ENCODE measurements around the gene ERICH4.
A peak's percentile ranks its signal among the peaks of the same experiment; 100 is the strongest.
"Not testable (repeated sequence)": the region's sequence is repeated elsewhere in the genome, so short reads cannot be mapped to it uniquely, and the experiment has no call there.

Gene ERICH4

DNA sequence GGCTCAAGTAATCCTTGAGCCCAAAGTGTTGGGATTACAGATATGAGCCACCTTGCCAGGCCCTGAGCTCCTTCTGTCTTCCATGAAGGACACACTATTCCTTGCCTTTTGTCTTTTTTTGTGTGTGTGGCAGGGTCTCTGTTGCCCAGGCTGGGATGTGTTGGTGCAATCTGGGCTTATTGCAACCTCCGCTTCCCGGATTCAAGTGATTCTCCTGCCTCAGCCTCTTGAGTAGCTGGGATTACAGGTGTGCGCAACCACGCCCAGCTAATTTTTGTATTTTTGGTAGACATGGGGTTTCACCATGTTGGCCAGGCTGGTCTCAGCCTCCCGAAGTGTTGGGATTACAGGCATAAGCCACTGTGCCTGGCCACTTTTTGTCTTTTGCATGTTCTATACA is 34.1 kb upstream of the ERICH4 start:
- not testable (repeated sequence) for H3K27me3 Mint-ChIP-seq (ENCODE audit: low read depth); DNase-seq (ENCODE audit: low spot score); H3K9me3 Mint-ChIP-seq; H3K4me3 Mint-ChIP-seq; H3K36me3 Mint-ChIP-seq (ENCODE audit: low read depth); H3K27ac Mint-ChIP-seq; H3K4me1 Mint-ChIP-seq (ENCODE audit: low read depth)

DNA sequence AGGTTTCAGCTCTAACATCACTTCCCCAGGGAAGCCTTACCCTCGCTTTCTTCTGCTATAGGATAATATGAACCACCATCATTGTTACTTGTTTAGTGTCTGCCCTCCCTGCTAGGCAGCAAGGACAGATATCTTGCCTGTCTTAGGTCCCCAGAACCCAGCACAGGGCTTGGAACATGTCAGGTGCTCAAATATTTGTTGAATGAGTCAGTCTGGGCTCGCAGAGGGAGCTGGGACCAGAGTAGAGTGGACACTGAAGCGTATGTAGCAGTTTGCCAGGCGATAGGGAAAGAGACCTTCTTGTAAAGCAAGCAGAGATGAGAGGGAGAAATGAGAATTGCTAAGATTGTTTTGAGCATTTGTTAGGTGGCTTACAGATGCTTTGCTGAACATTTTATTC is 33.7 kb upstream of the ERICH4 start:
- Mint-ChIP-seq H3K4me3 (no peak overlapping the region), H3K27me3 (ENCODE audit: low read depth) (no peaks in the 10 kb centered on the region), H3K36me3 (ENCODE audit: low read depth) (peaks cover 8% of the 10 kb centered on the region), H3K9me3 (no peaks in the 10 kb centered on the region), H3K4me1 (ENCODE audit: low read depth) (no peaks in the 10 kb centered on the region), H3K27ac (no peak overlapping the region)
- DNase-seq (ENCODE audit: low spot score), result no peak

DNA sequence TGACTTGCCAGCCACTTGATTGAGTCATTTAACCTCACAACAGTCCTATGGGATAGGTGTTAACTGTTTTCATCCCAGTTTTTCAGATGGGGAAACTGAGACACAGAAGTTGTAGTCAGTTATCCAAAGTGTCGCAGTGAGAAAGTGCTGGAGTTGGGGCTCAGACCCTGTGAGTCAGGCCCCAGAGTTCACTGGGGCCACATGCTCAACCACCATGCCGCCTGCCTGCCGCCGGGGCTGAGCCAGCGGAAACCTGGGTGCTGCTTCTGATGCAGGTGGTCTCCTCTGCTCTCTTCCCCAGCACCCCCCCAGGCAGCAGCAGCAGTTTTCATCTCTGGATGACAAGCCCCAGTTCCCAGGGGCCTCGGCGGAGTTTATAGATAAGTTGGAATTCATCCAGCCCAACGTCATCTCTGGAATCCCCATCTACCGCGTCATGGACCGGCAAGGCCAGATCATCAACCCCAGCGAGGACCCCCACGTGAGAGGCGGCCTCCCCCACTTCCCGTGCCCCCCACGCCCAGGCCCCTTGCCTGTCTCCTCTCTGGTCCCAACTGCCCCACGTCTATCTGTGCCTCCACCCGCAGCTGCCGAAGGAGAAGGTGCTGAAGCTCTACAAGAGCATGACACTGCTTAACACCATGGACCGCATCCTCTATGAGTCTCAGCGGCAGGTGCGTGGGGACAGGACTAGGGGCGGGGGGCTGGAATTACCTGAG is 32.5 kb upstream of the ERICH4 start:
- Mint-ChIP-seq H3K4me1 (ENCODE audit: low read depth) (no peaks in the 10 kb centered on the region), H3K27me3 (ENCODE audit: low read depth) (no peaks in the 10 kb centered on the region), H3K9me3 (no peaks in the 10 kb centered on the region), H3K4me3 (no peak overlapping the region), H3K27ac (no peak overlapping the region), H3K36me3 (ENCODE audit: low read depth) (peaks cover 10% of the 10 kb centered on the region)
- DNase-seq (ENCODE audit: low spot score), result no peak

DNA sequence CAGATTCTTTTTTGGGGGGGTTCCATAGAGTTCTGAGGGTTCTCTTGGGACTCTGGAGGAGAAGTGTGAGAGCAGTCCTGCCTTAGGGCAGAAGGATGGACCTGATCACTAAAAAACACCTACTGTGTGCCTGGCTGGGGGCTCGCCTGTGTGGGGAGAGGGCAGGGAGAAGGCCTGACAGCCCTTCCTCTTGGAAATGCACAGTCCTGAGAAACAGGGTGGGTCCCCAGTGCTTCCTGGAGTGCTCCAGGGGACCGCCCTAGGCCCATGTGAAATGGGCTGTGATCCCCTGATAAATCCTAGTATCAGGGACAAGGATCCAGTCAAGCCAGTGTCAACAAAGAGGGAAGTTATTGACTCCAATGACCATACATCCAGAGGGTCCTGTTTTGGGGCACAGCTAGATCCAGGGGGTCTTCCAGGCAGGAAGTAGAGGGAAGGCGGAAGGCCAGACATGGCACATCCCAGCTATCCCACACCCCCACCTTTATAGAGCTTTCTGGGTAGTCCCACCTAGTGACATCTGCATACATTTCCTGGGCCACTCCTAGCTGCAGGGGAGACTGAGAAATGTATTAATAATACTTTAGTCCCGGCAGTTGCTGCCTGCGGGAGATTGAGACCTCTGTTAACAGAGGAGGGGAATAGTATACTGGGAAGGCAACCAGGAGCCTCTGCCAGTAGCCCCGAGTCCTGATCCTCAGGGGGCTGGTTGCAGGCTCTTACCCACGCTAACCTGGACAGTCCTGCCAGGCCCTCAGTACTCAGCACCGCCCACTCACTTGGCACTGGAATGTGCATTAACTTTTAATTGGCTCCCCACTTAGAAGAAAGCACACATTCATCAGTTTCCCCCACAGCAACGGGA is 31.6 kb upstream of the ERICH4 start:
- no peak for DNase-seq (ENCODE audit: low spot score)
- H3K27me3 Mint-ChIP-seq (ENCODE audit: low read depth), result no peaks in the 10 kb centered on the region
- peaks cover 10% of the 10 kb centered on the region for H3K36me3 Mint-ChIP-seq (ENCODE audit: low read depth)
- no peaks in the 10 kb centered on the region for H3K9me3 Mint-ChIP-seq
- no peaks in the 10 kb centered on the region for H3K4me1 Mint-ChIP-seq (ENCODE audit: low read depth)
- no peak overlapping the region for H3K4me3 Mint-ChIP-seq
- H3K27ac Mint-ChIP-seq, result no peak overlapping the region

DNA sequence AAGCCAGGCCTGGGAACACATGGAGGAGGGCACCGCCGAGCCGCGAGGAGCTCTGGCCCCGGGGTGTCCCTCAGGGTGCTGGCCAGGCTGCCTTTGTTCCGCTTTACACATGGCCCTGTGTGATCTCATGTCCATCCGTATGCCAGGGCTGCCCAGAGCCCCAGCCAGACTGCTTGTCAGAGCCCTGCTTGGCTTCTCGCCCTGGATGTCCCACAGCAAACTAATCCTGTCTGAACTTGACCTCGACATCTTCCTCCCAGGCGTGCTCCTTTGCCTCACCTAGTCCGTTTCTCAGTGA is 31.0 kb upstream of the ERICH4 start:
- DNase-seq (ENCODE audit: low spot score), result no peak
- H3K27me3 Mint-ChIP-seq (ENCODE audit: low read depth), result no peaks in the 10 kb centered on the region
- H3K27ac Mint-ChIP-seq, result no peak overlapping the region
- H3K4me3 Mint-ChIP-seq, result no peak overlapping the region
- no peaks in the 10 kb centered on the region for H3K4me1 Mint-ChIP-seq (ENCODE audit: low read depth)
- H3K36me3 Mint-ChIP-seq (ENCODE audit: low read depth), result peaks cover 10% of the 10 kb centered on the region
- H3K9me3 Mint-ChIP-seq, result no peaks in the 10 kb centered on the region

DNA sequence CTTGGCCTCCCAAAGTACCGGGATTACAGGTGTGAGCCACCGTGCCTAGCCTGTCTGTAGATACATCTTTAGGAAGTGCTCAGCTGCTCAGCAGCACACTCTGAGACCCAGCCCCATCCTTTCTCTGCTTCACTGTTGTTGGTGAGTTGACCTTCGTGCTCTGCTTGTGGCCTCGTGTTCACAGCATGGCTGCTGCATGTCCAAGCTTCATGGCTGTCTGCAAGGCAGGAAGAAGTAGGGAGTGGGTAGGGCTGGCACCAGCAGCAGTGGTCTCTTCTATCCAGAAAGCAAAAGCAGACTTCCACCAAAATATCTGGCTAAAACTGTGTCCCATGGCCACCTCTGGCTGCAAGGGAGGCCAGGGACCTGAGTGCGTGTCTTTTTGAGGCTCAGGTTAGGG is 30.0 kb upstream of the ERICH4 start:
- Mint-ChIP-seq H3K27me3 (ENCODE audit: low read depth) (no peaks in the 10 kb centered on the region), H3K4me1 (ENCODE audit: low read depth) (no peaks in the 10 kb centered on the region), H3K27ac (no peak overlapping the region), H3K4me3 (no peak overlapping the region), H3K9me3 (no peaks in the 10 kb centered on the region), H3K36me3 (ENCODE audit: low read depth) (peaks cover 13% of the 10 kb centered on the region)
- DNase-seq (ENCODE audit: low spot score), result no peak

DNA sequence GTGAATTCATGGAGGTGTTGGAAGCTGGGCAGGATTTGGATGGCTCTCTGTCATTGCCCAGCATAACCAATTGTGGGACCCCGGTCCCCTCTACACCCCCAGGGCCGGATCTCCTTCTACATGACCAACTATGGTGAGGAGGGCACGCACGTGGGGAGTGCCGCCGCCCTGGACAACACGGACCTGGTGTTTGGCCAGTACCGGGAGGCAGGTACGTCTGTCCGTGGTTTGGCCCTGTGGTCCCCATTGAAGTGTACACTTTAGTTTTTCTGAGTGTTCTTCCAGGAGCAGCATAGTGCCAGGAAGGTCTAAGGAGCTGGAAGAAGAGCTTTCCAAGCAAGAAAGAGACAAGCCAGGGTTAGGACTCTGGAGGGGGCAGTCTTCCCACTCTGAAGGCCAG is 29.0 kb upstream of the ERICH4 start:
- H3K27ac Mint-ChIP-seq, result no peak overlapping the region
- DNase-seq (ENCODE audit: low spot score), result no peak
- no peak overlapping the region for H3K4me3 Mint-ChIP-seq
- no peaks in the 10 kb centered on the region for H3K4me1 Mint-ChIP-seq (ENCODE audit: low read depth)
- H3K36me3 Mint-ChIP-seq (ENCODE audit: low read depth), result peaks cover 14% of the 10 kb centered on the region
- no peaks in the 10 kb centered on the region for H3K27me3 Mint-ChIP-seq (ENCODE audit: low read depth)
- no peaks in the 10 kb centered on the region for H3K9me3 Mint-ChIP-seq

DNA sequence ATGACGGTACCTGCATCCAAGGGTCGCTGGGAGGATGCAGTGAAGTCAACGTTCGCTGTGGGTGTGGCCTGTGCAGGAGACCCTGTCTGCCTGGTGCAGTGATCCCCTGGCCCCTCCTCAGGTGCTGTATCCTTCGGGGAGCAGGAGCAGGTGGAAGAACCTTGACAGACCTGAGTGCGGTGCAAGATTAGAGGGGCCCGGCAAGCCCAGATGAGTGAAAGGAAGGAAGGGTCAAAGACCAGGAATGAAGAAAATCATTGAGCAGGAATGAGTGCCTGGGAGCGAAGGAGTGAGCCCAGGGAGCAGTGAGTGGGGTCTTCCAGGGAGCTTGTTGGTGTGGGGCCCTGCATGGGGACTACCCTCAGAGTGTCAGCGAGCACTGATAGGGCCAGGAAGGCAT is 28.5 kb upstream of the ERICH4 start:
- DNase-seq (ENCODE audit: low spot score), result no peak
- Mint-ChIP-seq H3K4me1 (ENCODE audit: low read depth) (no peaks in the 10 kb centered on the region), H3K27ac (no peak overlapping the region), H3K27me3 (ENCODE audit: low read depth) (no peaks in the 10 kb centered on the region), H3K4me3 (no peak overlapping the region), H3K9me3 (no peaks in the 10 kb centered on the region), H3K36me3 (ENCODE audit: low read depth) (peaks cover 18% of the 10 kb centered on the region)

DNA sequence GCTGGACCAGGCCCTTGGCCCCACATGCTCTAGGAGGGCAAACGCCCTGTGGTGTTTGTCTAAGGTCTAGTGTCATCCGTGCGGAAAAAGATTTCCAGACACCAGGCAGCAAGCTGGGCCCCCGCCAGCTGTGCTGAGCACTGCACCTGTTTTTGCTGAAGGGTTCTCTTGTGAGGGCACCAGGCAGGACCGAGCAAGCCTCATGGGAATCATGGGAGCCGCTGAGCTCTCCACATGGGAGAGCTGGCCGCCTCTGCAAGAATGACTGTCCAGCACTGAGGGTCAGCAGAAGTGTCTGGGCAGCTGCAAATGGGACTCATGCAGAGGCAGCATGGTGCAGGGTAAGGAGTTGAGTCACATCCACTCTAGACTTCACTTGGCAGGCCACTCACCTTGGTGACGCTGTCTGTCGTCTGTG is 27.8 kb upstream of the ERICH4 start:
- H3K4me1 Mint-ChIP-seq (ENCODE audit: low read depth), result no peaks in the 10 kb centered on the region
- DNase-seq (ENCODE audit: low spot score), result no peak
- no peaks in the 10 kb centered on the region for H3K9me3 Mint-ChIP-seq
- H3K27me3 Mint-ChIP-seq (ENCODE audit: low read depth), result no peaks in the 10 kb centered on the region
- no peak overlapping the region for H3K27ac Mint-ChIP-seq
- H3K4me3 Mint-ChIP-seq, result no peak overlapping the region
- peaks cover 18% of the 10 kb centered on the region for H3K36me3 Mint-ChIP-seq (ENCODE audit: low read depth)

DNA sequence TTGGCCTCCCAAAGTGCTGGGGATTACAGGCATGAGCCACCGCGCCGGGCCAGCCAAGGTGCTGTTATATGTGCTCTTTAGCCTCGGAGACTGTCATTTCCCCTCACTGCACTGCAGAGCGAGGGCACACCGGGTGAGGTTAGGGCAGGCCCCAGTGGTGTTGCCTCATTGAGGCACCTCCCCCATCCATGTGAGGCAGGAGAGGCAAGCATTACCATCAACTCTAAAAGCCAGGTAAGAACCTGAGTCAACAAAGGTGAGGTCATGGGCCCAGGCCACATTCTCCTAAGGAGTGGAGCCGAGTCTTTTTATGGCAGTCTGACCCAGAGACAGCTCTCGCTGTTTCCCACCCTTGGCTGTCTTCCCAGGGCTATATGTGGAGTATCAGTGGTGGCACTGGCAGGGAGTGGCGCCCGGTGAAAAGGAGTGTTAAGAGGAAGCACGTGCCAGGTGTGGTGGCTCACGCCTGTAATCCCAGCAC is 26.7 kb upstream of the ERICH4 start:
- Mint-ChIP-seq H3K4me1 (ENCODE audit: low read depth) (no peaks in the 10 kb centered on the region), H3K36me3 (ENCODE audit: low read depth) (peaks cover 21% of the 10 kb centered on the region), H3K27me3 (ENCODE audit: low read depth) (no peaks in the 10 kb centered on the region), H3K27ac (no peak overlapping the region), H3K9me3 (no peaks in the 10 kb centered on the region), H3K4me3 (no peak overlapping the region)
- no peak for DNase-seq (ENCODE audit: low spot score)

DNA sequence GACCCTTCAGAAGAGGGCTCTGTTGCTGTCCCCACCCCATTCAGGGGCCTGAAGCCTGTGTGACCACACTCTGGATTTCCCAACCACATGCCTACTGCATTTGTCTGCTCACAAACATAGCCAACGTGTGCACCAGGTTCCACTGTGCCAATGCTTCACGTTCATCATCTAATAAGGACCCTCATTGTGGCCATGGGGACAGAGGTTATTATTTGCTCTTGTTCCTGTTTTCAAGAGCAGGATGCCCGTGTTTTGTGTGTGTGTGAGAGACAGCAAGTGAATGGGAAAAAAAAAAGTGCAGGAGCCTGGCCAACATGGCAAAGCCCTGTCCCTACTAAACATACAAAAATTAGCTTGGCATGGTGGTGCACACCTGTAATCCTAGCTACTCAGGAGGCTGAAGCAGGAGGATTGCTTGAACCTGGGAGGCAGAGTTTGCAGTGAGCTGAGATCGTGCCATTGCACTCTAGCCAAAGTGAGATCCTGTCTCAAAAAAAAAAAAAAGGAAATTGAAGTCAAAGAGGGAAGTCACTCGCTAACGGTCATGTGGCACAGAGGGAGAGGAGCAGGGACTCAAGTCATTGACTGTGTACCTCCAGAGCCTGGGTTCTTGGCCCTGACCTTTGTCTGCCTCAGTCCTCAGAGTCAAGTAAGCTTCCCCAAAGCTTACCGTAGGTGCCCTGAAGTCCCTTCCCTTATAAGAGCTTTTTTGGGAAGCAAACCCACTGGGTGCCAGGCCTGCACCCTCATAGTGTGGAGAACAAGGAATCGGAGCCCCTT is 22.7 kb upstream of the ERICH4 start:
- no peak overlapping the region for H3K27ac Mint-ChIP-seq
- H3K36me3 Mint-ChIP-seq (ENCODE audit: low read depth), result peaks cover 16% of the 10 kb centered on the region
- H3K9me3 Mint-ChIP-seq, result no peaks in the 10 kb centered on the region
- no peaks in the 10 kb centered on the region for H3K27me3 Mint-ChIP-seq (ENCODE audit: low read depth)
- H3K4me3 Mint-ChIP-seq, result no peak overlapping the region
- no peak for DNase-seq (ENCODE audit: low spot score)
- H3K4me1 Mint-ChIP-seq (ENCODE audit: low read depth), result no peaks in the 10 kb centered on the region

DNA sequence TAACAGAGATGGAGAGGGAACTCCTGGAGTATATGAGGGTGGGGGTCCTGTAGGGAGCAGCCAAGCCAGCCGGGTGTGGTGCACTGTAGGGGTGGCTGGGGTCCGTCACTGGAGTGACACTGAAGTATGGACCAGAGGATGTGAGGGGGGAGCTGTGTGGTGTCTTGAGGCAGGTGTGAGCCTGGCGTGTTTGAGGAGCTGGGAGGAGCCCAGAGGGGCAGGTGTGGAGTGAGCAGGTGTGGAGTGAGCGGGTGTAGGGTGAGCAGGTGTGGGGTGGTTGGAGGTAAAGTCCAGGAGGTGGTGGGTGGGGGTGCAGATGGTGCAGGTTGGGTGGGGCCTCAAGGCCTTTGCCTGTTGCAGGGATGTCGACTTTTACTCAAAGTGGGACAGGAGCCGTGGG is 21.6 kb upstream of the ERICH4 start:
- Mint-ChIP-seq H3K27me3 (ENCODE audit: low read depth) (no peaks in the 10 kb centered on the region), H3K27ac (peak overlapping the region; percentile 5), H3K4me1 (ENCODE audit: low read depth) (no peaks in the 10 kb centered on the region), H3K36me3 (ENCODE audit: low read depth) (peaks cover 17% of the 10 kb centered on the region), H3K4me3 (no peak overlapping the region), H3K9me3 (no peaks in the 10 kb centered on the region)
- no peak for DNase-seq (ENCODE audit: low spot score)

DNA sequence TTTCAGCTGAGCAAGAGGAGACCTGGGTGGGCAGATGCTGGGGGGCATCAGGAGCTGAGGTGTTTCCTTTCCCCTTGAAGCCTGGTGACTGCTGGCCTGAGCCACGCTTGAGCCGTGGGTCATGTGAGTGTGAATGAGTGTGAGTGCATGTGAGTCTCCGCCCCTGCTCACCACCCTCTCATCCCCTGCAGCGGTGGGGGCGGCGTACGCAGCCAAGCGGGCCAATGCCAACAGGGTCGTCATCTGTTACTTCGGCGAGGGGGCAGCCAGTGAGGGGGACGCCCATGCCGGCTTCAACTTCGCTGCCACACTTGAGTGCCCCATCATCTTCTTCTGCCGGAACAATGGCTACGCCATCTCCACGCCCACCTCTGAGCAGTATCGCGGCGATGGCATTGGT is 21.0 kb upstream of the ERICH4 start:
- peaks cover 17% of the 10 kb centered on the region for H3K36me3 Mint-ChIP-seq (ENCODE audit: low read depth)

DNA sequence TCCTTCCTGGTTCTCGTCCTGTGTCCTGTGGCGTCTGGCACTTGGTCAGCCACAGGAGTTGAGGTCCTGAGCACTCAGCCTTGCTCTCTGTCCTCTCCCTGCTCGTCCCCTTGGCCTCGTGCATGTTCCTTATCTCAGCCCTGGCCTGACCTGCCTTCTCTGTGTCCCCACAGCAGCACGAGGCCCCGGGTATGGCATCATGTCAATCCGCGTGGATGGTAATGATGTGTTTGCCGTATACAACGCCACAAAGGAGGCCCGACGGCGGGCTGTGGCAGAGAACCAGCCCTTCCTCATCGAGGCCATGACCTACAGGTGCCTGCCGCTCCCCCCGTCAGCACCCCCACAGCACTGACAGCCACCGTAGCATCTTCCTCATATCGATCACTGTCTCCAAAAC is 20.5 kb upstream of the ERICH4 start:
- H3K27ac Mint-ChIP-seq, result no peak overlapping the region
- peaks cover 5% of the 10 kb centered on the region for H3K4me1 Mint-ChIP-seq (ENCODE audit: low read depth)
- no peak overlapping the region for H3K4me3 Mint-ChIP-seq
- H3K36me3 Mint-ChIP-seq (ENCODE audit: low read depth), result peaks cover 14% of the 10 kb centered on the region
- no peaks in the 10 kb centered on the region for H3K27me3 Mint-ChIP-seq (ENCODE audit: low read depth)
- no peaks in the 10 kb centered on the region for H3K9me3 Mint-ChIP-seq
- DNase-seq (ENCODE audit: low spot score), result no peak

More for the DNA sequence above, 21.0 kb upstream of the ERICH4 start:
- H3K9me3 Mint-ChIP-seq, result no peaks in the 10 kb centered on the region
- no peak overlapping the region for H3K27ac Mint-ChIP-seq
- H3K4me1 Mint-ChIP-seq (ENCODE audit: low read depth), result peaks cover 3% of the 10 kb centered on the region
- no peaks in the 10 kb centered on the region for H3K27me3 Mint-ChIP-seq (ENCODE audit: low read depth)
- H3K4me3 Mint-ChIP-seq, result no peak overlapping the region
- no peak for DNase-seq (ENCODE audit: low spot score)
